ENCODE results near the gene ZBTB7A. TPM values are rescaled to one million over a fixed set of nuclear protein-coding genes. Genes with fewer than 3 reads are reported as not detected.

ZBTB7A gene
- total and polyA plus RNA-seq, 2 of the 4 experiments (the other 2 are of a cell fraction): 3.2 to 10.3 TPM

DNA sequence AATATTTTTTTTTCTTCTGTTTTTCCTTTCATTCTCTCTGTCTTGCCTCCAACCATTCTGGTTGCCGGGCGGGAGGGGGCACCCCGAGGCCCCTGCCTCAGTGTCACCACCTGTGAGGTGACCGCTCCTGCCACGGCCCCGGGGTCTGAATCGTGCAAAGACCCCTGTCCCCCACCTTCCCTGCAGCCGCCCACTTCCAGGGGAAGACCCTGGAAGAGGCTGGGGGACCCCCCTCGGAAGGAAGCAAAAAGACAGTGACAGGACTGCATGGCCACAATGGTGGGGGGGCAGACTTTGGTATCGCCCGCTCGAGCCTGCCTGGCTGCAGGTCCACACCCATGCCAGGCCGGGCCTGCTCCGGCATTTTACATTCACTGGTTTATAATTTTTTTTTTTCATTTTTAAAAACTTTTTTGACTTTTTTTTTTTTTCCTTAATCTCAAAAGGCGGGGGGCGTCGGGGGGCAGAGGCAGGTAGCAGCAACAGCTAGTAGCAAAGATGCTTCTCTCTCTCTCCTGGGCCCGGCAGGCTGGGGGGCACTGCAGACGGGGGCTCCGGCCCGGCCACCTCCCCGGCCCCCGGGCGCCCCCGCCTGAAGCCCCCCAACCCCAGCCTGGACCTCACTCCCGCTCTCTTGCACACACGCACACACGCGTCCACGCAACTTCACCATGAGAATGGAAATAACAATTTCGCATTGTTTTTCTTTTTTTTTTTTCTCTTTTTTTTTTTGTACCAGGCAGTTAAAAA, 22.6 kb downstream of the ZBTB7A start:
- no peak overlapping the region for H3K4me3 ChIP-seq (ENCODE audit: insufficient read depth, low read depth, low read length)
- H3K23ac ChIP-seq (ENCODE audit: low read depth, low read length): no peak overlapping the region
- H3K79me1 ChIP-seq (ENCODE audit: low read depth in 1 of 2, low read length in 2 of 2): peaks cover 4 to 61% of the 10 kb centered on the region in 2 experiments; a peak in 3 of 4 replicates
- no peak overlapping the region for H3K56ac ChIP-seq (ENCODE audit: extremely low read depth, insufficient read depth, low read length)
- H2AFZ ChIP-seq (replicated peaks; ENCODE audit: low read length, poor library complexity): peak overlapping the region; percentile 41
- 0 out of 2 replicates have a peak, but pooled peaks cover 2% of the 10 kb centered on the region for H3K9me1 ChIP-seq (ENCODE audit: insufficient read depth, low read length)
- no peak overlapping the region for H3K27ac ChIP-seq (ENCODE audit: insufficient read depth, low read length)
- no peaks in the 10 kb centered on the region for H3K9me3 ChIP-seq (ENCODE audit: control insufficient read depth, insufficient read depth, low read length)
- 83% methylated on average over 2 of the region's 31 CpGs; no CpG with 5 or more reads in 1 of the 2 experiments for whole genome bisulfite sequencing, 2 experiments (ENCODE audit: extremely low coverage in 2 of 2, insufficient read length in 1 of 2)
- no peak overlapping the region for H2BK15ac ChIP-seq (ENCODE audit: low read depth, low read length)
- H3K18ac ChIP-seq (ENCODE audit: low read depth, low read length): no peak overlapping the region
- peaks cover 41% of the 10 kb centered on the region for H3K36me3 ChIP-seq (ENCODE audit: control insufficient read depth, insufficient read depth, low read length)
- H4K91ac ChIP-seq (ENCODE audit: insufficient read depth, low read depth, low read length): no peak overlapping the region
- dilution Hi-C loops (cut with HindIII; ENCODE audit: low sequenced_read_pairs, unreplicated experiment) (no loop called here), intact Hi-C loops (cut with micrococcal nuclease) (no loop called here), in situ Hi-C loops (cut with MboI; ENCODE audit: low sequenced_read_pairs) (no loop called here)
- H3K4ac ChIP-seq (ENCODE audit: low read depth, low read length): no peak overlapping the region
- no peak overlapping the region for H2BK5ac ChIP-seq (ENCODE audit: low read depth, low read length, poor library complexity, severe bottlenecking)
- H4K20me1 ChIP-seq (ENCODE audit: insufficient read depth, low read length): peaks cover 74% of the 10 kb centered on the region
- H3K4me1 ChIP-seq (ENCODE audit: control insufficient read depth, insufficient read depth, low read length): no peaks in the 10 kb centered on the region; the same call in 1 of the 2 replicates
- ATAC-seq (ENCODE audit: low read depth): no peak
- no peak overlapping the region for H2AK5ac ChIP-seq (ENCODE audit: low read depth, low read length)
- no peak overlapping the region for H2BK20ac ChIP-seq (ENCODE audit: low read depth, low read length)
- DNase-seq: no peak
- H4K8ac ChIP-seq (ENCODE audit: low read depth in 2 of 2, low read length in 2 of 2): 0 out of 4 replicates have a peak overlapping the region, but pooled peaks of 1 of the 2 experiments have one; percentile 25
- no peak overlapping the region for H3K9ac ChIP-seq (ENCODE audit: low read depth, low read length)
- ChIA-PET POLR2A (ENCODE audit: unreplicated experiment) (no interaction called here), CTCF (no interaction called here)
- BruUV-seq (replicated peaks): no TSS peak
- H3K27me3 ChIP-seq (ENCODE audit: control insufficient read depth, insufficient read depth, low read length): no peaks in the 10 kb centered on the region
- H2AK9ac ChIP-seq (replicated peaks; ENCODE audit: low read depth, low read length, poor library complexity): no peak overlapping the region
- no peak overlapping the region for H2BK120ac ChIP-seq (ENCODE audit: low read depth, low read length)
- no peak overlapping the region for H3K4me2 ChIP-seq (ENCODE audit: low read depth, low read length)
- H3K14ac ChIP-seq (replicated peaks; ENCODE audit: low read depth, low read length): no peak overlapping the region
- no peak overlapping the region for H4K5ac ChIP-seq (ENCODE audit: low read depth, low read length)
- TF ChIP-seq MAZ (IDR thresholded peaks at IDR 0.05; ENCODE audit: borderline replicate concordance, low read depth, low read length): no peak
- TF ChIP-seq FOS (IDR thresholded peaks at IDR 0.05; ENCODE audit: low read depth, low read length): no peak
- TF ChIP-seq, protein P1, sequence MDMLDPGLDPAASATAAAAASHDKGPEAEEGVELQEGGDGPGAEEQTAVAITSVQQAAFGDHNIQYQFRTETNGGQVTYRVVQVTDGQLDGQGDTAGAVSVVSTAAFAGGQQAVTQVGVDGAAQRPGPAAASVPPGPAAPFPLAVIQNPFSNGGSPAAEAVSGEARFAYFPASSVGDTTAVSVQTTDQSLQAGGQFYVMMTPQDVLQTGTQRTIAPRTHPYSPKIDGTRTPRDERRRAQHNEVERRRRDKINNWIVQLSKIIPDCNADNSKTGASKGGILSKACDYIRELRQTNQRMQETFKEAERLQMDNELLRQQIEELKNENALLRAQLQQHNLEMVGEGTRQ (IDR thresholded peaks at IDR 0.05; ENCODE audit: low read depth, low read length): no peak
- no peak for TF ChIP-seq MAFK (IDR thresholded peaks at IDR 0.05; ENCODE audit: low read depth, low read length)
- TF ChIP-seq SMC3 (IDR thresholded peaks at IDR 0.05; ENCODE audit: low read depth, low read length): no peak
- no peak for TF ChIP-seq RFX5 (IDR thresholded peaks at IDR 0.05; ENCODE audit: low read depth, low read length)
- TF ChIP-seq, protein P2, sequence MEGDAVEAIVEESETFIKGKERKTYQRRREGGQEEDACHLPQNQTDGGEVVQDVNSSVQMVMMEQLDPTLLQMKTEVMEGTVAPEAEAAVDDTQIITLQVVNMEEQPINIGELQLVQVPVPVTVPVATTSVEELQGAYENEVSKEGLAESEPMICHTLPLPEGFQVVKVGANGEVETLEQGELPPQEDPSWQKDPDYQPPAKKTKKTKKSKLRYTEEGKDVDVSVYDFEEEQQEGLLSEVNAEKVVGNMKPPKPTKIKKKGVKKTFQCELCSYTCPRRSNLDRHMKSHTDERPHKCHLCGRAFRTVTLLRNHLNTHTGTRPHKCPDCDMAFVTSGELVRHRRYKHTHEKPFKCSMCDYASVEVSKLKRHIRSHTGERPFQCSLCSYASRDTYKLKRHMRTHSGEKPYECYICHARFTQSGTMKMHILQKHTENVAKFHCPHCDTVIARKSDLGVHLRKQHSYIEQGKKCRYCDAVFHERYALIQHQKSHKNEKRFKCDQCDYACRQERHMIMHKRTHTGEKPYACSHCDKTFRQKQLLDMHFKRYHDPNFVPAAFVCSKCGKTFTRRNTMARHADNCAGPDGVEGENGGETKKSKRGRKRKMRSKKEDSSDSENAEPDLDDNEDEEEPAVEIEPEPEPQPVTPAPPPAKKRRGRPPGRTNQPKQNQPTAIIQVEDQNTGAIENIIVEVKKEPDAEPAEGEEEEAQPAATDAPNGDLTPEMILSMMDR (conservative IDR thresholded peaks at IDR 0.05; ENCODE audit: low read depth, low read length): no peak
- TF ChIP-seq POLR2A (IDR thresholded peaks at IDR 0.05; ENCODE audit: low read depth, low read length): no peak
- no peak for TF ChIP-seq NFE2L2 (IDR thresholded peaks at IDR 0.05; ENCODE audit: low read depth, low read length)
- no peak for TF ChIP-seq RCOR1 (IDR thresholded peaks at IDR 0.05; ENCODE audit: insufficient replicate concordance, low read length)
- TF ChIP-seq, protein P3, sequence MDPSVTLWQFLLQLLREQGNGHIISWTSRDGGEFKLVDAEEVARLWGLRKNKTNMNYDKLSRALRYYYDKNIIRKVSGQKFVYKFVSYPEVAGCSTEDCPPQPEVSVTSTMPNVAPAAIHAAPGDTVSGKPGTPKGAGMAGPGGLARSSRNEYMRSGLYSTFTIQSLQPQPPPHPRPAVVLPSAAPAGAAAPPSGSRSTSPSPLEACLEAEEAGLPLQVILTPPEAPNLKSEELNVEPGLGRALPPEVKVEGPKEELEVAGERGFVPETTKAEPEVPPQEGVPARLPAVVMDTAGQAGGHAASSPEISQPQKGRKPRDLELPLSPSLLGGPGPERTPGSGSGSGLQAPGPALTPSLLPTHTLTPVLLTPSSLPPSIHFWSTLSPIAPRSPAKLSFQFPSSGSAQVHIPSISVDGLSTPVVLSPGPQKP (IDR thresholded peaks at IDR 0.05; ENCODE audit: borderline replicate concordance, low read depth, low read length): no peak
- no peak for TF ChIP-seq RAD21 (IDR thresholded peaks at IDR 0.05; ENCODE audit: low read length)
- TF ChIP-seq BHLHE40 (IDR thresholded peaks at IDR 0.05; ENCODE audit: low read depth, low read length): no peak
- TF ChIP-seq CHD1 (IDR thresholded peaks at IDR 0.05; ENCODE audit: low read depth, low read length): no peak
- no peak for TF ChIP-seq CEBPB (IDR thresholded peaks at IDR 0.05; ENCODE audit: low read depth, low read length)
